ENCODE measurements around the gene TEX101.
"Not testable (repeated sequence)": the region's sequence is repeated elsewhere in the genome, so short reads cannot be mapped to it uniquely, and the experiment has no call there.

Gene TEX101
- total RNA-seq = 0 reads per million in 2 experiments

DNA sequence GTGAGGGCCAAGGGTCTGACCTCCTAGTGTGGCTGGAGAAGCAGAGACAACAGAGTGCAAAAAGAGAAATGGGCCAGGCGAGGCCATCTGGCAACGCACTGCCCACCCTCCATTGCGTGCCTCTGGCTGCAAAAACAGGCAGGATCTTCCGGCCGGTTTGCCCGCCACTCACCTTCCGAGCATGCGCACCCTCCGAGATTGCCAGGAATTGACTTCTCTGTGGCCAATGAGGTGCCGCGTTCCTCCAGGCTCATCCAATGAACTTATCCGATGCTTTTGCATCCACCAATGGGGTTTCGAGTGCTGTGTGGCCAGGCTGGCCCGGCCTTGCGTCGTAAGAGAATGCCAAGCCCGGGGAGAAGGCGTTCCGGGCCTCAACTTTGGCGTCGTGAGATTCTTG lies at the start of gene TEX101:
TEX101 (plus strand) TSS at position 337 of the 400 bp plus-strand sequence. CDS start 1,030 bp downstream, outside the sequence.
- DNase-seq (ENCODE audit: low read depth) = no peak

DNA sequence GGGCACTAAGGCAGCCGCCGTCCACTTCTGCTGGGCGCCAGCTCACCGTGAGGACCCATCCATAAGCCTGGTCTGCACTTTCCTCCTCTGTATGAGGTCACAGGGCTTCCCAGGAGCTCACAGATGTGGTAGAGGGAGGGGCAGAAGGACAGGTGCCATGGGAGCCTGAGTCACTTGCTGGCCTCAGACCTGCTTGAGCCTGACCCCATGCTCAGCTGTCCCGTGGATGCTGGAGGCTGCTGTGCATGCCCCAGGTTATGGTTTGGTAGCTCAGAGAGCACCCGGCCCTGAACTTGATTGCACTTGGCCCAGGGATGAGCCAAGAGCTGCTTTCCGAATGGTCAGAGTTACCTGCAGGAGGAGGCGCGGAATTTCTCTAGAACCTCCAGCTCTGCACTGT lies 49.0 kb upstream of the TEX101 start:
- DNase-seq (ENCODE audit: low read depth) = not testable (repeated sequence)

GRCh38 chr19:43367822-43368221 lies 46.9 kb upstream of the TEX101 start:
- no peak for DNase-seq (ENCODE audit: low read depth)

DNA sequence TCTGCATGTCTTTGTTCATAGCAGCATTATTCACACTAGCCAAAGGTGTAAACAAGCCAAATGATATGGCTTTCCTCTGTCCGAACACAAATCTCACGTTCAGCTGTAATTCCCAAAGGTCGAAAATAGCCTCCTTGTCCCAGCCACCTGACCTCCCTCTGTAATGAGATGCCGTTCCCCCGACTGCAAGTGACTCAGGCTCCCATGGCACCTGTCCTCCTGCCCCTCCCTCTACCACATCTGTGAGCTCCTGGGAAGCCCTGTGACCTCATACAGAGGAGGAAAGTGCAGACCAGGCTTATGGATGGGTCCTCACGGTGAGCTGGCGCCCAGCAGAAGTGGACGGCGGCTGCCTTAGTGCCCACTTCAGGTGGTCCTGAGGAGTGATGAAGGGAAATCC lies 45.8 kb upstream of the TEX101 start:
- not testable (repeated sequence) for DNase-seq (ENCODE audit: low read depth)

DNA sequence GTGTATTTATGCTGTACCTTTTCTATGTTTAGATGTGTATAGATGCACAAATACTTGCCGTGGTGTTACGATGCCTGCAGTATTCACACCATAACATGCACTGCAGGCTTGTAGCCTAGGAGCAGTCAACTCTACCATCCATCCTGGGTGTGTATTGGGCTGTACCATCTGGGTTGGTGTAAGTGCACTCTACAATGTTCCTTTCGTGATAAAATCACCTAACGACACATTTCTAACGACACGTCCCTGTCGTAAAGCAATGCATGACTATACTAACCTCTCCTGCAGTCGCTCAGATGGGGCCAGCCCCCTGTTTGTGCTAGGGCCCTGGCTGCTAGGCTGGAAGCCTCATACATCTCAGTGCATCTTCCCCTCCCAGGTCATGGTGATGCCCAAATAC lies 42.8 kb upstream of the TEX101 start:
- DNase-seq (ENCODE audit: low read depth) = no peak

GRCh38 chr19:43372462-43372861 lies 42.2 kb upstream of the TEX101 start:
- DNase-seq (ENCODE audit: low read depth) = no peak

DNA sequence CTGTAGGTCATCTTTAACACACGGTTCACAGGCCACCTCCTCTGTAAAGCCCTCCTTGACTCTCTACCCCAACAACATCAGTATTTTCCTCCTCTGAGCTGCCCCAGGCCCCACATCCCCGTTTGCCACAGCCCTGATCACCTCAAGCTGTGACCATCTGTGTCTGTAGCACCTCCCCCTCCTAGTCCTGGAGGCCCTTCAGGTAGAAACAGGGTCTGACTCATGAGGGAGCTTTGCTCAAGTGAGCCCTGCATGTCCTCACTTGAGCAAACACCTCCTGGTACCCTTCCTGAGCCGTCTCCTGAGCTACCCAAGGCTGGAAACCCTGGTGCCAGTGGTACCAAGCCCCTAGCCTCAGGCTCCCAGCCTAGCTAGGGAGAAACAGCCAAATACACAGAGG lies 37.1 kb upstream of the TEX101 start:
- not testable (repeated sequence) for DNase-seq (ENCODE audit: low read depth)

GRCh38 chr19:43380008-43380407 lies 34.7 kb upstream of the TEX101 start:
- DNase-seq (ENCODE audit: low read depth) = no peak

DNA sequence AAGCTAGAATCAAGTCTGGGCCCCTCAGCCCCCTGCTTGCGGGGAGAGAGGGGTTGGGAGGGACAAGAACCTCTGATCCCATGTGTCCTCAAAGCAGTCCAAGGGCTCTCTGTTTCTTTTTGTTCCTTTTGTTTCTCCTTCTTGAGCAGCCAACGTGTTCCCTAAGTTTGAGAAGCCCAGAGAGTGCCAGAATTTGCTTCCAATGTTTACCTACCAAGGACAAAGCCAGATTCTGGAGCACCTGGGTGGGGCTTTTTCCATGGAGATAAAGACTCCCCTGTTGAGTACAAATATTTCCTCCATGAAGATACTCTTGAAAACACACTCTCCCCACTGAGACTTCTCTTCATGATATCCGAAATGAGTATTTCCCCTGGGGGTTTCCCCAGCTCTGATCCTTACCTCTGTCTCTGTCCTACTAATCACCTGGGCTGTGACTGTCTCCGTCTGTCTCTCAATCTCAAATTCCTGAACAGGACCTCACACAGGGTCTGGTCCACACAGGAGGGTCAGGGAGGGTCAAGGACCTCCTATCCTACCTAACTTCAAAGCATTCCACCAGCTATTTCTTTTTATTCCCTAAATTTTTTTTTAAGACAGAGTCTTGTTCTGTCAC lies 33.8 kb upstream of the TEX101 start:
- no peak for DNase-seq (ENCODE audit: low read depth)

- DNase-seq (ENCODE audit: low read depth) = not testable (repeated sequence)
Measured at GRCh38 chr19:43382586-43383216, 32.0 kb upstream of the TEX101 start.

DNA sequence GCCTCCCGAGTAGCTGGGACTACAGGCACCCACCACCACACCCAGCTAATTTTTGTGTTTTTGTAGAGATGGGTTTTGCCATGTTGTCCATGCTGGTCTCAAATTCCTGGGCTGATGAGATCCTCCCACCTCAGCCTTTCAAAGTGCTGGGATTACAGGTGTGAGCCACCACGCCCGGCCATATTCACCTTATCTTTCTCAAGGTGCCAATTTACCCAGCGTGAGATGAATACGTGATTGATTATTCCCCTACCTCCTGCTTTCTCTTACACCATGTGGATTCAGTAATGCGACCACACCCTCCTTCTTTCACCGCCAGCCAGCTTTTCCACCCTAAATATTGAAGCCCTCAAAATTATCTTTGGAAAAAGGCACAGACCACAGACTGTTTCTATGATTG lies 31.4 kb upstream of the TEX101 start:
- not testable (repeated sequence) for DNase-seq (ENCODE audit: low read depth)

DNA sequence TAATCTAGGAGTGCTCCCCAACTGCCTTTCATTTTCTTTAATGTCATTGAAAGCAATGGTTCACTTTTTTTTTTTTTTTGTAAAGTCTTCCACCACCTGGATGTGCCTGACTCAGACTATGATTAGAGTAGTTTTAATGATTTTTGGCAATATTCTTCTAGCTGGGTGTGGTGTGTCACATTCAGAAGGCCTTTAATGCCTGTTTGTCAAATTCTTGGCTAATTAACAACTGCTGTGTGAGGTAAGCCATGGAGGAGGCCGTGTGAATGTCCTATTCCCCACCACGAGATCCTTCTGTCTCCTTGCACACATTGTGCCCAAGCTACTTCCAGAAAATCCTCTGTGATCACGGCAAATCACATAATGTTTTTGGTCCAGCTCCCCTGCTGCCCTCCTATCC lies 30.9 kb upstream of the TEX101 start:
- not testable (repeated sequence) for DNase-seq (ENCODE audit: low read depth)

DNA sequence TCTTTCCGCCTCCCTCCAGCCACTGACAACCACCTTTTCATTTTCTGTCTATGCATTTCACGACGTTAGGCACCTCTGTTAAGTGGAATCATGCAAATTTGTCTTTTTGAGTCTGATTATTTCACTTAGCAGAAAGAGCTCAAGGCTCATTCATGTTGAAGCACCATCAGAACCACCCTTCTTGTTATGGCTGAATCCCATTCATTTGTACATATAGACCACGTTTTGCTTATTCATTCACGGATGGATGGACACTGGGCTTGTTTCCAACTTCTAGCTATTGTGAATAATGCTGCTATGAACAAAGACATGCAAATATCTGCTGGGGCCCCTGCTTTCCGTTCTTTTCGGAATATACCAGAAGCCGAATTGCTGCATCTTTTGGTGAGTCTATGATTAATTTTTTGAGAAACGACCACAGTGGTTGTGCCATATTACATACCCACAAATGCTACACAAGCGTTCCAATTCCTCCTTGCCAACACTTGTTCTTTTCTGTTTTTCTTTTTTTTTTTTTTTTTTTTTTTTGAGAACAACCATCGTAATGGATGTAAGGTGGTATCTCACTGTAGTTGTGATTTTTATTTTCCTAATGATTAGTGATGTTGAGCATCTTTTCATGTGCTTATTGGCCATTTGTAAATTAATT lies 23.7 kb upstream of the TEX101 start:
- not testable (repeated sequence) for DNase-seq (ENCODE audit: low read depth)

GRCh38 chr19:43391552-43391935 lies 23.1 kb upstream of the TEX101 start:
- DNase-seq (ENCODE audit: low read depth) = not testable (repeated sequence)

- not testable (repeated sequence) for DNase-seq (ENCODE audit: low read depth)
Measured at GRCh38 chr19:43393501-43393900, 21.2 kb upstream of the TEX101 start.

DNA sequence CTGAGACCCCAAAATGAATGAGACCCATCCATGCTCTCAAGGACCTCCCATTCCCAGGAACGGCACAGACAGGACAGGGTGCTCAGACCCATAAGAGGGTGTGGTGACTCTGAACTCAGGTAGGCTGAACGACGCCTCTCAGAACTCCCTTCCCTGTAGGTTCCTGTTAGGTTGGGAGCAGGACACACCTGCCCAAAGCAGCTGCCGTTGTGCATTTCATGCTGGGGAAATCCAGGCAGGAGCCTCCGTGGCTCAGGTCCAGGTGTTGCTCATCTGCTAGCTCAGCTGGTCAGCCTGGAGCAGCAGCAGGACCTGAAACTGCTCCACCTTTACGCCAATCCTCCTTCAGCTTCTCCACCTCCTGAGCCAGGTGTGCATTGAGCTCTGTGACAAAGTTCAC lies 19.1 kb upstream of the TEX101 start:
- DNase-seq (ENCODE audit: low read depth) = no peak

DNA sequence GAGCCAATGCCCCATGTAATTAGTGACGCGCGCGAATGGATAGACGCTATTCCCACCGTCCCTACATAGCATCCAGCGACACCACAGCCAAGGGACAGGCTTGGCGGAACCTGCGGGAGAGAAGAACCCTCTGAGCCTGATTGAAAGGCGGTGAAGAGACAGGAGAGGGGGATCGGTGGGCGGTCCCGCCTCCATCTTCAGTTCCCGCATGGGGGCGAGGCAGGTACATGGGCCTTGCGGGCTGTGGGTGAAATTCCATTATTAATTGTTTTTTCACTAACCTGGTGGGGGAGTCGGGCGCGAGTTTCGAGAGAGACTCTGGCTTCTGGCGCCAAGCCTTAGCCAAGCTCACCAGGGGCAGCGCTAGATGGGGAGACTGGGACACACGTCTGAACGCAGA lies 8.4 kb upstream of the TEX101 start:
- no peak for DNase-seq (ENCODE audit: low read depth)

DNA sequence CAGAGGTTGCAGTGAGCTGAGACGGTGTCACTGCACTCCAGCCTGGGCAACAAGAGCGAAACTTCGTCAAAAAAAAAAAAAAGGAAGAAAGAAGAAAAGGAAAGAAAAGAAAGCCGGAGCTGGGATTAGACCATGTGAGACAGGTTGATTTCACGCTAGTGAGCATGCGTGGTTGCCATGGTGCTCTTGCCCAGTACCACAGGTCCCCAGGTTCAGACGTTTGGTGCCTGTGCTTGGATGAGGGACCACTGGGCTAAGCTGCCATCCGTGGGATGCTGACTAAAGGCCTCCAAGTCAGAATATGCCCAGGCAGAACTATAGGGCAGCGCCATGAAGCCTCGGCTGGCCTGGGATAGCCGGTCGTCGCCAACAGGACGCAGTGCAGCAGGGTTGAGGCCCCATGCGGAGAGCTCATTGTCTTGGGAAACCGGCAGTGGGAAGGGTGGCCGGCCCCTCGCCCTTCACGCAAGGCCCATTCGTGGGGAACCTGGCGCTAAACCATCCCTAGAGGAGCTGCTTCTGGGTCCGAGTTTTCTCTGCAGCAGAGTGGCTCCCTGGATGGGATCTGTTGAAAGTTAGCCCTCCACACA lies 7.2 kb upstream of the TEX101 start:
- no peak for DNase-seq (ENCODE audit: low read depth)

- no peak for DNase-seq (ENCODE audit: low read depth)
Measured at GRCh38 chr19:43408043-43408442, 6.6 kb upstream of the TEX101 start.

DNA sequence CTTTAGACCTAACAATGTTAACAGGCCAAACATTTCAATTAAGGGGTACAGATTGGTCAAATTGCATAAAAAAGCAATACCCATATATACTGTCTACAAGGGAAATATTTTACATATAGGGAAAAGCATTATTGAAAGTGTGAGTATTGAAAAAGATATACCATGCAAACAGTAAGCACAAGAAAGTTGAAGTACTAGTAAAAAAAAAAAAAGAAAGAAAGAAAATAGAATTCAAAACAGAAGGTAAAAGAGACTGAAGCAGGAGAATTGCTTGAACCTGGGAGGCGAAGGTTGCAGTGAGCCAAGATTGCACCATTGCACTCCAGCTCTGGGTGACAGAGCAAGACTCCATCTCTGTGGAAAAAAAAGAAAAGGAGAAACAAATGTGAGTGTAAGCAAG lies 5.3 kb upstream of the TEX101 start:
- DNase-seq (ENCODE audit: low read depth) = no peak

DNA sequence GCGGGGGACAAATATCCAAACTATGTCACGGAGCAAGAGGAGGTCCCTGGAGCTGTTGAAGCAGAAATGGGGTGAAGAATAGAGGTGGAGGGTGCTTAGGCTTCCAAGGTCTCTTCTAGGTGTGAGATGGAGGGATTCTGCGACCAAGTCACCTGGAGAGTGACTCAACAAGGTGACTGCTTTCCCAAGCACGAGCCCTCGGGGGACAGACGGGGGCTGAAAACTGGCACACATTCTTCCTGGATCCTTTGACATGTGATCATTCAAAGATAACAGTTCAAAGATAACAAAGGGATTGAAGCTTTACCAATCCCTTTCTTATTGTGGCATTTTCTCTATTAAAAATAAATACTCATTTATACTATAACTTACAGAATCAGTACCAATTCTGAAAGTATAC lies 2.2 kb upstream of the TEX101 start:
- no peak for DNase-seq (ENCODE audit: low read depth)

DNA sequence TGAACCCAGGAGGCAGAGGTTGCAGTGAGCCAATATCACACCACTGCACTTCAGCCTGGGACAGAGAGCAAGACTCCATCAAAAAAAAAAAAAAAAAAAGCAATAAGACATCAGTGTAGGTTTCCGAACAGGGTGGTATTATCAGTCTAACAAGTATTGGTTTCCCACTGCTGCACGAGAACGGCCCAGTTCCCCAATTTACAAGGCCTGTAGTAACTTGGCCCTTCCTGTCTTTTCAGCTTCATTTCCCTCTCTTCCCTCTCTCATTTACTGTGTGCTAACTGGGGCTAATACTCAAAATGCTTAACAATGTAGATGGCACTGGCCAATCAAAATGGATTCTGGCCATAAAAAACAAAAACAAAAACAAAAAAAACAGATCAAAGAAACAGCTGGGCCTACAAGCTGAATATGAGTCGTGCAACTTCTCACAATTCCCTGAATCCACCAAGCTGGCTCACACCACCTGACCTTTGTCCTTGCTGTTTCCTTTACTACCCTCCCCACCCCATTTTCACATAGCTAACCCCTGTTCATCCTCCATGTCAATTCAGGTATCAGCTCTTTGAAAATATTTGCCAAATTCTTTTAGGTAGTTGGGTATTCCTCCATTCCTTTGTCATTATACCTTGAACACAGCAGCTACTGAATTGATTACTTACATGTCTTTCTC lies 2.4 kb downstream of the TEX101 start:
- no peak for DNase-seq (ENCODE audit: low read depth)

Data from T follicular helper cell (primary cell).